GM21576 (cell line): Measurements from ENCODE around the gene RNF222.
"Not testable (repeated sequence)": the region's sequence is repeated elsewhere in the genome, so short reads cannot be mapped to it uniquely, and the experiment has no call there.

Source experiments
- ATAC-seq: cut with Tn5 transposase; IDR thresholded peaks from one replicate; pipeline ENCODE4 v1.9.1; 2021; ENCODE audit warnings: mild to moderate bottlenecking, moderate library complexity; ENCODE audit not compliant: unreplicated experiment

The RNF222 gene

DNA sequence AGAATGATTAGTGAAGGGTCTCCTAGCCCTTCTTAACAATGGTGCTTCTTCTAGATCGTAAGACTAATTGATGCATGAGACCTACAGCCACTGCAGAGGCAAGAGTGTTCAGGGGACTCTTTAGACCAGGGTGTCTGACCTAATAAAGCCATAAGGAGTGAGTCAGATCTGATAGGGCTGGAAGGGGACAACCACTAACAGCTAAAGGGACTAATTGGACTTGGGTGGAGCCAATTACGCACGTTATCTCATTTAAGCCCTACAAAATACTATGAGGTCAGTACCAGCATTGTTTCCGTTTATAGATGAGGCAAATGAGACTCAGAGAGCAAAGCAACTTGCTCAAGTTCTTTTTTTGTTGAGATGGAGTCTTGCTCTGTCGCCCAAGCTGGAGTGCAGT lies 14.5 kb upstream of the RNF222 start:
- ATAC-seq, result no peak

DNA sequence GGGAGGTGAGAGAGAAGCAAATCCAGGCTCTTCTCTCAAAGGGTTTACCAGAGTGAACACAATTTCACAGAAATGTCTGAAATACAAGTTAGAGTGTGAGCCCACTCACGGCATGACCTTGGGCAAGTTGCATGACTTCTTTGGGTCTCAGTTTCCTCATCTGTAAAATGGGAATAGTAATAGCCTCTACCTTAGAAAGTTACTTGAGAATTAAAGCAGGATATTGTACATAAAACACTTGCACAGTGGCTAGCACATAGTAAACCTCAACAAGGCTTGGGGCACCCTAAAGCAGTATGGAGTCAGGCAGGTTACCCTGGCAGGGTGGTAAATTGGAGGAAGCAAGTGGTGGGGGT lies 13.2 kb upstream of the RNF222 start:
- no peak for ATAC-seq

DNA sequence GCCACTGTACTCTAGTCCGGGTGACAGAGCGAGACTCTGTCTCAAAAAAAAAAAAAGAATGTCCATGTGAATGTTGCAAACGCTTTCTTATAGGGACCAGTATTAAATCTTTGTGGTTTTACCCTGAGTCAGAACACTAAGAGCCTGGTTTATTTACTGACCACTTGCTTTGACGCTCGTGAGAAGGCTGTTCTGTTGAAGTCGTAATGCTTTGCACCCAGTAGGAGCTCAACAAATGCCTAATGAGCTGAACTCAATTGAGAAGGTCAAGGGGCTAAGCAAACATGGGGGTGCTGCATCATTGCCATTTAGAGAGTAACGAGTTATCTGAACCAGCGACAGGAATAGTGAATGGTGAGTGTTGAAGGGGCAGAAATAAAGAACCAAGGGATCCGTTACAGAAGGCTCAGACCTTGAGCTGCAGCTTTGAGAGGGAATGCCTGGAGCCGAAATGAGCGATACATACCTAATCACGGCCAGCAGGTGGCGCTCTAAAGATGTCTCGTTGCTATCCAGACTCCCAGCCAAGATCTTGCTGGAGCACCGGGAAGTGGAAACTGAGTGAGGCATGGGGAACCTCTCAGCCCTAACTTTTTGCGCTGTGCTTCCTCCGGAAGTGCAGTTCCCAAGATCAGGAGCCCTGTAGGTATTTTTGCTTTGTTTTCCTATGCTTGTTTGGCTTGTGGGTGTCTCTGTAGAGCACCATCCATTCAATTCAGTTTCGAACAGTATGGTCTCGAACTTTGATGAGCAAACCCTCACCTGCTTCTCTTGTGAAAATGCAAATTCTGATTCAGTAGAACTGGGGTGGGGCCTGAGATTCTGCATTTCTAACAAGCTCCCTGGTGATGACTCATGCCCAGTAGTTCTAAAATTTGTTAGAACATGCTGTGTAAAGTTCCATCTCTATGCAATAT lies 12.6 kb upstream of the RNF222 start:
- no peak for ATAC-seq

DNA sequence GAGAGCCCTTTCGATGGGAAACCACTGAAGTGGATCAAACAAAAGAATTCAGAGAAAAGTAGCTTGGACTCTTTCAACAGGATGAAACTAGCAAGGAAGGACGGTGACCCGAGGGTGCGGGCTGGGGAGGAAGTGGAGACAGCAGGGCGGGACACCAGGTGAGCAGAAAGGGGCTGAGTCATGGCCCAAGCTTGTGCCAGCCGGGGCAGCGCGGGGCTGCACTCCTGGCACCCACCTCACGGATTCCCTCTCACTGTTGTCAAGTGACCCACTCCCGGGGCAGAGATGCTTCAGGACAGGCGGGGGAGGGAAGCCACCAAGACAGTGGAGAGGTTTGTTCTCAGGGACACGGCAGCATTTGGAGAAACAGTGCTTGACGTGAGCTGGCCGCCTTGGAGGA lies 10.7 kb upstream of the RNF222 start:
- ATAC-seq, result no peak

DNA sequence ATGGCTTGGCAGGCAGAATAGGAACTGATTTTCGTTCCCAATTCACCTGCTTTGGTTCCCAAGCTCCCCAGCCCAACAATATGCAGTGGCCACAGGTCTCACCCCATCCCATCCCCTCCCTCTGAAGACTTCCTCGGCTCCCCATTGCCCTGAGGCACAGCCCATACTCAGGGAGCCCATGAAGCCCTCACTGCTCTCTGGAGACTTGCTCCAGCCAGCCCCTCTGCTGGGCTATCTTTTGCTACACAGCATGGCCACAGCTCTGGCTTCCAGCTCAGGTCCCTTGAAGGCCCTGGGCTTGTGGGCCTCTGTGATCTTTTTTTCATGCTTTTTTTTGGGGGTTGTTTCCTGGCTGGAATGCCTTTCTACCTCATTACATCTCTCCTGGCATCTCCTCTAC lies 8.5 kb upstream of the RNF222 start:
- no peak for ATAC-seq

DNA sequence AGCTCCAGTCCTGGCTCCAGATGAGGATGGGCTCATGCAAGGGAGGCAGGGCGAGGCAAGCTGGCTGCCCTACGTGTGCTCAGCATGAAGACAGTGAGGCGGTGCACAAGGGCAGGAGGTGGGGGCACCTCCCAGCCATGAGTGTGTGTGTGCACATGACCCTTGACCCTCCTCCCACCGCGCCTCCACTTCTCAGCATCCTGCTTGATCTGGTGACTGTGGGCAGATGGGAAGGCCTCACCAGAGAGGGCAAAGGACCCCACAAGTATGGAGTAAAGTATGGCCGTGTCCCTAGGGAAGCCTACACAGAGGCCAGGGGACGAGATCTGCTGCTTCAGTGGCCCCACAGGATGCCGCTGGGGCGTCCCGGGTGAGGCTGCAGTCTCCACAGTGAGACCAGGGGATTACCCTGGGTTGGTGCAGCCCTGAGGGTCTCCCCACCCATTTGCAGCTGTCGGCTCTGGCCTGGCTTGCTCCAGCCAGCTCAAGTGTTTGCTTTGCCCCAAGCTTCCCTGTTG lies 7.9 kb upstream of the RNF222 start:
- ATAC-seq, result no peak

DNA sequence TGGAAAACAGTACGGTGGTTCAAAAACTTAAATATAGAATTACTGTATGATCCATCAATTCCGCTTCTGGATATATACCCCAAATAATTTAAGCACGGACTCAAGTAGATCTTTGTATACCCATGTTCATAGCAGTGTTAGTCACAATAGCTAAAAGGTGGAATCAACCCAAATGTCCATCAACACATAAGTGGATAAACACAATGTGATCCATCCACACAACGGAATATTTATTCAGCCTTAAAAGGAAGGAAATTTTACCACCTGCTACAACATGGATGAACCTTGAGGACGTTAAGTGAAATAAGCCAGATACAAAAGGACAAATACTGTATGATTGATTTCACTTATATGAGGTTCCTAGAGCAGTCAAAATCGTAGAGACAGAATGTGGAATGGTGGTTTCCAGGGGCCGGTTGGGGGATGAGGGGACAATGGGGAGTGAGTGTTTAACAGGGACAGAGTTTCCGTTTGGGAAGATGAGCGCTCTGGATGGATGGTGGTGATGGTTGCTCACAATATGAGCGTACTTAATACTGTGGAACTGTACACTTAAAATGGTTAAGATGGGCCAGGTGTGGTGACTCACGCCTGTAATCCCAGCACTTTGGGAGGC lies 5.4 kb upstream of the RNF222 start:
- ATAC-seq, result no peak

DNA sequence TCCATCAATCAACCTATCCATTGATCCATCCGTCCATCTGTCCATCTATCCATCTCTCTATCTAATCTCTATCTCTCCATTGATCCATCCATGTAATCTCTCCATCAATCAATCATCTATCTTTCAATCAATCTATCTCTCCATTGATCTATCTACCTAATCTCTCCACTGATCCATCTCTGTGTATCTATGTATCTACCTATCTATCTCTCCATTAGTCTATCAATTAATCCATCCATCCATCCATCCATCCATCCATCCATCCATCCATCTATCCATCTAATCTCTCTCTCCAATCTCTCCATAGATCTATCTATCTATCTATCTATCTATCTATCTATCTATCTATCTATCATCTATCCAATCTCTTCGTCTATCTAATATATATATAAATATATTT lies 3.5 kb upstream of the RNF222 start:
- no peak for ATAC-seq

DNA sequence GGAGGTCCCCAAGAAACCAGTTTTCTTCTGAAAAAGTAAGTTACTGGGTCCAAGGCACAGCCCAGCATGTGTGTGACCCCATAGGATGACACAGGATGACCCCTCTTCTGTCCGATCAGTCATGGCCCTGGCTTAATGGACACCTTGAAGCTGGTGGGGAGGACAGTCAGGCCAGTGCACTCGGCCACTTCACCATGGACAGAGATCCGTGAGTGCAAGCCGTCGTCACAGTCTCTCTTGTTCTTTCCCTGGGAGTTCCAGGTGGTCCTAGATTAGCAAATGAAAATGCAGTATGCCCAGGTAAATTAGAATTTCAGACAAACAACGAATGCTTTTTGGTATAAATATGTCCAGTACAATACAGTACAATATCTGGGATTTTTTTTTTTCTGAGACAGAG lies 1.4 kb upstream of the RNF222 start:
- ATAC-seq, result no peak

DNA sequence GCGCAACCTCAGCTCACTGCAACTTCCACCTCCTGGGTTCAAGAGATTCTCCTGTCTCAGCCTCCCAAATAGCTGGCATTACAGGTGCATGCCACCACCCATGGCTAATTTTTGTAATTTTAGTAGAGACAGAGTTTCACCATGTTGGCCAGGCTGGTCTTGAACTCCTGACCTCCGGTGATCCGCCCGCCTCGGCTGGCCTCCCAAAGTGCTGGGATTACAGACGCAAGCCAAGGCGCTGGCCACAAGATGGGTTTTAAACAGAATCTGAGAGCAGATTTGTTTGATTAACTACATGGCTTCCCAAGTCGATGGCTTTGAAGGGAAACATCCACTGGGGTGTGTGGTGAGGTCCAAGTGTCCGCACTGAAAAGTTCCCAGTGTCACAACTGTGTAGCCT lies 3.1 kb downstream of the RNF222 start:
- ATAC-seq, result not testable (repeated sequence)

DNA sequence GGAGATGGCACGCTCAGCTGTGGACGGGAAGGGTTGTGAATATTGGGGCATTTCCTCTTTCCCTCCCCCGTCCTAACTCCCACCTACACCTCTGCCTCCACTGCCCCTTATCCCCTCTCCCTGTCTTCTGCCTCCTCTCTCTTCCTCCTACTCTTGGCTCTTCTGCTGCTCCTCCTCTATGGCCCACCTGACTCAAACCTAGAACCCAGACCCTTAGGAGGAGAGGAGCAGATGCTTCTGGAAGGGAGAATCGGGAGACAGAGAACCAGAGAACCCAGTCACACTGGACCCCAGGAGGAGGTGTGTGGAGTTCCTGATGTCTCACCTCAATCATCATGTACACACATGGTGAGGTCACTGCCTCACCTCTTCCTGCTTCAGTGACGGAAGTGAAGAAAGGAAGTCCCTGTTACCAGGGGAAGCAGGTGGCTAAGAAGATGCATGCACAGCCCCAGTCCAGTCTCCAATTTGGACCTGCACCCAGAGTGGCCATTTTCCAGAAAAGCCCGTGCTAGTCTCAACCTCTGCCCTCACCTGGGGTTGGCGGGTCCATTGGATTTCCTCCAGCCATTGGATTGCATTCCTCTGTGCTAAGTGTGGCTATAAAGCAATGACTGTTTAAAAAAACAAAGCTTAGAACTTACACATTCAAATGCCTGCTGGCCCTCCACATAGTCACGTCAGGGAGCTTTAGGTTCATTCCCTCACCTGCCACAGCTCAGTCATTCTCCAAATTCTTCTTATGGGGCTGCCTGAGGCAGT lies 4.0 kb downstream of the RNF222 start:
- ATAC-seq, result no peak

DNA sequence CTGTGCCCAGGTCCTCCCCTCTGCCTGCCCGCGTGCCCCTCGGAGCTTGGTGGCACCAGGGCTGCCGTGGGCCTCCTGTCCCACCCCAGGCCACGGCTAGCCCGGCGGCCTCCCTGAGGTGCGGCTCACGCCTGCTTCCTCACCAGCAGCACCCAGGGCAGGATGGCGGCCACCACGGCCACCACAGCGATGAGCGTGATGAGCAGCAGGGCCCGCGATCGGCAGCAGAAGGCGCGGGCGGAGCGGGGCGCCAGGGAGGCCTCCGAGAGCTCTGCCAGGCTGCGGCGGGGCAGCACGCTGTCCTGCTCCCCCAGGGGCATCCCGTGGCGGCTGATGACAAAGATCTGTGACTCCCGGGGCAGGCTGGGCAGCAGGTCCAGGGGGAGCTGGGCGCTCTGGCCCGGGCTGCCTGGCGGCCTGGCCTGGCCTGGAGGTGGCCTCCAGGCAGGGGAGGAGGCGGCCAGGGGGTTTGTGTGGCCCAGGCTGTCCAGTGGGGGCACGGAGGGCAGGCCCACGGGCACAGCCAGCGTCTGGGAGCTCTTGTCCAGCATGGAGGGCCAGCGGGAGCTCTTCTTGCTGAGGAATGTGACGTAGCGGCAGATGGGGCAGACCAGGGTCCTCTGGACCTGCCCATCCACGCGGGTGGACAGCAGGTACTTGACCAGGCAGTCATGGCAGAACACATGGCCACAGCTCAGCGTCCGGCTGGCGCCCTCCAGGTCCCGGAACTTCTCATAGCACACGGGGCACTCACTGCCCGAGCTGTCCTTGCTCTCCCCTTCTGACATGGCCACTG lies 4.8 kb downstream of the RNF222 start:
- no peak for ATAC-seq

DNA sequence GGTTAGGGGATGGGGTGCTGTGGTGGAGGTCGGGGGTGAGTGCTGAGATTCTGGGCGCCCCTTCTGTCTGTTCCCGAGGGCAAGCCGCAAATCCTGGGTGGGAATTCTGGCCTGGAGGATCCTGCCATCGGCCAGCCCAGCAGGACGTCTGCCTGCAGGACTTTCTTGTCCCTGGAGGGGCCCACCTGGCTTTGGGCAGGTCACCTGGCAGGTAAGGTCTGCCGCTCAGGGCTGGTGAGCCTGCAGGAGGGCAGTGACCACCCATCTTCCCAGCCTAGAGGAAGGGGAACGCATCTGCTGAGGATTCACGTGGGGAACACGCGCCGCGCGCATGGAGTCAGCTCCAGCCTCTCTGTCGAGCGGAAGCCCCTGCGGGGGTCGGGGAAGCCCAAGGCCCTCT lies 5.4 kb downstream of the RNF222 start:
- no peak for ATAC-seq

DNA sequence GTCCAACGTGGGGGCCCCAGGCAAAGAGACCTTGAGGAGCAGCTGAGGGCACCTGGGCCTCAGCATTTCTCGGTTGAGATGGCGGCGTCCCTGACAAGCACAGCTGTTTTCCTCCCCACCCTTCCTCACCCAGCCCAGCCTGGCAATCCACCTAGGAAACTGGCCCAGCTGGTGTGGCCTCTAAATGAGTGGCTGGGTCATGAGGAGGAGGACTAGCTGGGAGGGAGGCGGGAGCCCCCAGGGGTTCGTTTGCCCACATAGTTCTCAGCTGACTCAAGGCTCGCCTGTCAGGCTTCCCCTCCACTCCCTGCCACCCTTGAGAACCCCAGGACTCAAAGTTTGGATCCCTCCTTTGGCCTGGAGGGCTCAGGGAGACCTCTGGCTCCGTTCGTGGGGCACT lies 5.9 kb downstream of the RNF222 start:
- no peak for ATAC-seq

DNA sequence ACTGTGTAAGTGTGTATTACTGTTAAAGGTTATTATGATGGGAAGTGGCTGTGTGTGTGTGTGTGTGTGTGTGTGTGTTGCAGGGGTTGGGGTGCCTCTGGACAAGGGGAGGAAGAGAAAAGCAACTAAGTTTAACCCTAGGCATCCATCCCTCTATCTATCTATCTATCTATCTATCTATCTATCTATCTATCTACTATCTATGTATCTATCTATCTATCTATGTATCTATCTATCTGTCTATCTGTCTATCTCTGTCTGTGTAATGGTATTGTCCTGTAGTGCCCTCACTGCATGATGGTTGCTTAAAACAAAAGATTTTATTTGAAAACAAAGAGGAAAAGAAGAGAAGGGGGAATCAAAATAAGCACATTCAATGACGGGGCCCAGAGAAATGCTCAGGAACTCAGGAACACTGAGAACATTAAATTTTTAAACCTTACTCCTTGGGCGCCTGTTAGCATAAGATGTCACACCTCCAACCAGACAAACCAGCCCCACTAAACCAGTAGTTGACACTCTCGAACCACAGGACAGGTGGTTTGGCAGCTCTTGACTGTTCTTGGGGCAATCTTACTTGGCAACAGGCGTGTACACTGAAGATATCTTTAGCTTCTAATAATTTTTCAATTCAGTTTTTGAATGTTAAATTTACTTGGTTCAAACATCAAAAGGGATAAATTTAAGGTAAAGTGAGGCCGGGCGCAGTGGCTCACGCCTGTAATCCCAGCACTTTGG lies 9.5 kb downstream of the RNF222 start:
- ATAC-seq, result no peak

DNA sequence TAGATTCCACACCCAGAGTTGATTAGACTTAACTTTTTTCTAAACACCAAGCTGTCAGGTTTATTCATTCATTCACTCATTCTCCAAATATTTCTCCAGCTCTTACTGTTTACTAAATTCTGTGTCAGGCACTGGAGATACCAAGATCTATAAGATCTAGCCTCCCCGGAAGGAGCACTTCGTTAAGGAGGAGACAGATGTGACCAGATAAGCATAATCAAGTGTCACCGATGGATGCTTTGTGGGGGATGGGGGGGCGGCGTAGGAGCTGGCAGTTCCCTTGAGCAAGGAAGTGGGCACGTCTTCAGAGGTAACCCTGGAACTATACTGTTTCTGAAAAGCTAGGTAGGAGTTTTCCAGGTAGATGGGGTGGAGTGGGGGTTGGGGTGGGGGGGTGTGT lies 10.8 kb downstream of the RNF222 start:
- ATAC-seq, result no peak

DNA sequence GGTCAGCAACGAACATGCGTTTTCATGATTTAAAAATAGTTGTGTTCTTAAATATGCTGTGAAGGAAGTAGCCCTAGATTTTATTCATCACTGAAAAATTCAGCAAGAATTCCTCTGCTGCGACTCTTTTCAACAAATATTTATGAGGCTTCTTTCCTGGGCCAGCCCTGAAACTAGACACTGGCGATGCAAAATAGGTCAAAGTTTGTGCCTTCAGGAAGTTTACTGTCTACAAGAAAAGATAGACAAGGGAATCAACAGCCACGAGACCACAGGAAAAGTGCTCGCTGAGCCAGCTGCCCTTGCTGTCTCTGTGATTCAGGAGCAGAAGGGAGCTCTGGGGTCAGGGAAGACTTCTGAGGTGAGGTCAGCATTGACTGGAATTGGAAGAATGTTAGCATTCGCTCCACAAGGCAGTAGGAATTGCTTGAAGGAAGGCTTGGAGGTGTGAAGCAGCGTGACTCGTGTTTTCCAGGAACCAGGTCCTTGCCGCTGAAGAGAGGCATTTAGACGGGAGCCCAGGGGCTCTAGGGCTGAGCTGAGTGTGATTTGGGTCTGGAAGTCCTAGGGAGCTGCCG lies 12.7 kb downstream of the RNF222 start:
- ATAC-seq, result no peak

DNA sequence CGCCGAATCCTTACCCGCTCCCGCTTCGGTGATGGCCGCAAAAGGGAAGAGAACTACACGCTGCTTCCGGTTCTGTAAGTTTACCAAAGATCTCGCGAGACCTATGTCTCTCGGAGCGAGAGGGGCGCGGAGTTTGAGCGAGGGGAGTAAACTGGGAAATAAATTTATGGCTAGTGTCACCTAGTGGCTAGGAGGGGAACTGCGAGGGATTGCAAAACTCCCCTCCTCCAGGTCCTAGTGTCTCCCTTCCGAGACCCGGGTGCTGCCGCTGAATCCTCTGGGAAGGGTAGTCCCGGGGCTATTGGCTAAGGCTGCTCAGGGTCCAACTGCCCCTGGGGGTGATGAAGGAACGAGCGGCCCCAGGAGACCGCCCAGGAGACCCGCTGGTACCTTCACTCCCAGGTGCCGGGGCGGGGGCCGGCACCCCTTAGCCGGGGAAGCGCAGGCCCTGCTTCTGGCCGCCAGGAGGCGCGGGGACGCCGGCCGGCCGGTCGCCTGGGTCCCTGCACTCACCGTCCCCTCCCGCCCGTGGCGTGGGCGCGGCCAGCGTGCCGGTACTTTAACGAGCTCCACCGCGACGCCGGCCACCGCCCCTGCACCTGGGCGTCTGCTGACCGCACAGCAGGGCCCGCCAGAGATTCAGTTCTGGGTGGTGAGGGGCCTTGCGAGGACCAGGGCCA lies 14.3 kb downstream of the RNF222 start, which contains the start of gene RPL26:
TSS of gene RPL26 (minus strand) at position 51 of the 680 bp plus-strand sequence. CDS start 883 bp downstream, outside the sequence.
- peak; percentile 88 for ATAC-seq

DNA sequence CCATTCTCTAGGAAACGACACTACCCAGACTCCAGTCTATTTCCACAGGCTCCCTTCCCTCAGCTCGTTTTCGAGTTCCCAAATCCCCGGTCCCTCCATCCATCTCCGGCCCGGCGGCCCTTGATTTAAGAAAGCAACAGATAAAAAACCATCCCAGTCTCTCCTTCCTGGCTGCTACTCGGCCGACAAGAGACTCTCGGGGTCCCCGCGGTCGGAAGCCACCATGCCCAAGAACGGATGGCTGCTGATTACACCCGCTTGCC lies 14.8 kb downstream of the RNF222 start:
- peak; percentile 2 for ATAC-seq
